HG03066 (cell line): ENCODE results near the gene WDR27.
A peak's percentile ranks its signal among the peaks of the same experiment; 100 is the strongest.
"Not testable (repeated sequence)": the region's sequence is repeated elsewhere in the genome, so short reads cannot be mapped to it uniquely, and the experiment has no call there.

Experiments
- ATAC-seq: cut with Tn5 transposase; IDR thresholded peaks from one replicate; pipeline ENCODE4 v1.9.1; 2021; ENCODE audit warnings: low read depth; ENCODE audit not compliant: unreplicated experiment

Gene WDR27

DNA sequence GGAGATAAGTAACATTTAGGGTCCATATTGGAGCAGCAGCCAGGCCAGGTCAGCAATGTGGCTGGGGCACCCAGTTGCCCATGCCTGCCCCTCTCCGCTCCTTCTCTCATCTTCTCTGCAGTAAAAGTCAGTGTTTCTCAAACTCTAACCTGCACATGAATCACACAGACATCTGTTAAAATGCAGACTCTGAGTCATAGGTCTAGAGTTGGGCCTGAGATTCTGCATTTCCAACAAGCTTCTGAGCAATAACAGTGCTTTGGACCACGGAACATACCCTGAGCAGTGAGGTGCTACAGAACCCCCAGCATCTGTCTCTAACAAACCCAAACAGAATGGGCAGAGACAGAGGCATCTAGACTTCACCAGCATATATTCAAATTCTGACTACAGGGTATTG is 12.3 kb upstream of the WDR27 start:
- ATAC-seq: no peak

DNA sequence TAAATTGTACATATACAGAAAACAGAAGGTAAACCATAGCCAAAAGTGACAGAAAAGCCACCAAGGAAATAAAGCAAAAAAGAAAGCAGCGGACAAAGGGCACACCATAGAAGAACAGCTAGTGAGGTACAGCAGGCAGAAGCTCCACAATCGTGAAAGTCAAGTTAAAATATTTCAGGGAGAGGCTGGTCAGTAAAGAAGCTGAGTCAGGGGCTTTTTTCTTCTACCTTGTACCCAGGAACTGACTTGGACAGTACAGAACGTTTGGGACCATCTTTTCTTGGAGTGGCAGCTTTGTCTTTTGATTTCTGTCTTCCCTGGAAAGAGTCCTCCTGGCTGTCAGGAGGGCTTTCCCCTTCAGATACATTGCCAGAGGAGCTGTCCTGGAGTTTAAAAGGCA is 8.2 kb upstream of the WDR27 start:
- no peak for ATAC-seq

DNA sequence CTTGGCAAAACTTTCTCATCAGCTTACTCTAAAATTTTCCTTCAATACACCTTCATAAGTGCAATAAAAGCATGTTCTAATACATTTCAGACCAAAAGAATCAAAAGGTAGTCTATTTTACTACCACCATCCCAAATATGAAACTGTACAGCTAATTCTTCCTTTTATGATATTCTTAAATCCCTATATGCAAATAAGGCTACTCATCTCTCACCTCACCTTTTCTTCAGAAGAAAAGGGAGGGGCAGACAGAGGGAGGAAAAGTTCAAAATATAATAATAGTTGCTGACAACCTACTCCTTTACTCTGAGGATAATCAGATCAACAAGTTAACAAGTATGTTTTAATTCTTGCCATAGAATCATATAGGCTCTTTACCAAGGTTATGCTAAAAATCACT is 7.5 kb upstream of the WDR27 start:
- ATAC-seq: no peak

DNA sequence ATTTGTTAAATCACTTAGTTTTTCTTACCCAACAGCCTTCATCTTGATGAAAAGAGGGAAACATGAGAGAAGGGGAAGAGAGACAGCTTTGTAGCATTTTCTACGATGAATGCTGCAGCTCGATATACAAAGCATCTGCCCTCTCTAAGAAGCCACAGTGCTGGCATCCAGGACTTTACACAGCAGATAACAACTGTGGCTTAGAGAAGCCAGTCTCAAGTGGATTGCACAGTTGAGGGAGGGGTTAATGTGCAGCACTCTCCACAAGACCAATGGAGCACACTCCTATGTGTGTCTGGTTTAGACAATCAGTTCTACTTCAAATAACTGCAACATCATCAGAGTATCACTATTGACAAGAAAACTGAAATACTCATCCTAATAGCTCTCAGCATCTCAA is 5.9 kb upstream of the WDR27 start:
- no peak for ATAC-seq

DNA sequence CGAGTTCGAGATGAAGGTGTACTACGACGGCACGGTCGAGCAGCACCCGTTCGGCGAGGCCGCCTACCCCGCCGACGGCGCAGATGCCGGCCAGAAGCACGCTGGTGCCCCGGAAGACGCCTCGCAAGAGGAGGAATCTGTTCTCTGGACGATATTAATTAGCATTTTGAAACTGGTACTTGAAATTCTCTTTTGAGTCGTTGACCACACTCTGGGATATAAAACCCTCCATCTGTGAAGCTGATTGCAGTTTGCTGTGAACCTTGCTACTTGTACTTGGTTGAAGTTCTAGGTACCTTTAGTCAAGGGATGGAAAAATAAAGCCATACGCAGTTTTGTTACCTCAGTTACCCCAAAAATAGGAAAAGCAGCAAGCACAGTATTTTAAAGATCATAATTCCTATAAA is 1.0 kb upstream of the WDR27 start:
- ATAC-seq: peak; percentile 13

DNA sequence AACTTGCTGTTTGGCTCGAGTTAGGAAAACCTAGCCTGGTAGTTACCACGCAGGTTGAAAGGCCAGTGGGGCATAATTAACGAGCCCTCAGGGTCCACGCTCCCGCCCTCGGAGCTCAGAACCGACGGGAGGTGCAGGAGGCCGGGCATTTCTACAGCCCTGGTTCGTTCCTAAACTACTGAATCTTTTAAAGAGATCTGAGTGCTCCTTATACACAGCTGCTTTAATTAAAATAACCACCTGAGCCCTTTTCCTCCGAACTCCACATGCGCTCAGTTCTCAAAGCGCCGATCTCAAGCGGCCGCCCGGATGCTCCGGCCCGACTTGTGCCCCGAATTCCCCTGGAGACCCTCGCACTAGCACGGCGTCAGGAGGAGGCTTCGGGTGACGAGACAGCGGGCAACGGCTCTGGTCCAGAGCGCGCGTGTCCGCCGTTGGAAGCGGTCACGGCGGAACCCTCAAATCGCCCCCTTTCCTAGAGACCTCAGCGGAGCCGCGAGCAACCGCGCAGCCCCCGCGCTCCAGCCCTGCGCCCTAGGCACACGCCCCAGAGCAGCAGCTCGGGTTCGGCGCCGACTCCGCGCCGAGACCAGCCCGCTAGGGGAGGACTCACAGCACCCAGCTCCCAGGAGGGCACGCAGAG is 397 bp downstream of the WDR27 start:
- peak; percentile 8 for ATAC-seq

DNA sequence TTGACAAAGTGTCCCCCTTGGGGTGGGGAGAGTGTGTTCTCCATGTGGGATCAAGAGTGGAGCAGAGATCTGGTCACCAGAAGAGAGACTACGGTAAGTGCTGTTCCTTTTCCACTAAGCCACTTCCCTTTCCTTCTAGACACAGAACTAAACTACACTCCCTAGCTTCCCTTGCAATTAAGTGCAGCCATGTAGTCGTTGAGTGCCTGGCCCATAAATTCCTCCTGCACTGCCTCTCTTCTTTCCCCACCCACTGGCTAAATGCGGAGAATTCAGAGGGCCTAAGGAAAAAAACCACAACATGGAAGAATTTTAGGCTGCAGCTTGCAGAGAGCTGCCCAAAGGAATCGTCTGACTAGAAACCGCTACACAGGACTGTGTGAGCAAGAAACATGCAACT is 1.5 kb downstream of the WDR27 start:
- ATAC-seq: no peak

DNA sequence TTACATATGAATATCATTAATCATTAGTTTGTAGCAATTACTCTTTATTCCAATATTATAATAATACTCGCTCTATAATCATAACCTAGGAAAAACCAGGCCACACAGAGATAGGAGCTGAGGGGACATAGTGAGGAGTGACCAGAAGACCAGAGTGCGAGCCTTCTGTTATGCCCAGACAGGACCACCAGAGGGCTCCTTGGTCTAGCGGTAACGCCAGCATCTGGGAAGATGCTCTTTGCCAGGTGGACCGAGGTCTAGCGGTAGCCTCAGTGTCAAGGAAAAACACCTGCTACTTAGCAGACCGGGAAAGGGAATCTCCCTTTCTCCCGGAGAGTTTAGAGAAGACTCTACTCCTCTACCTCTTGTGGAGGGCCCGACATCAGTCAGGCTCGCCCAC is 4.7 kb downstream of the WDR27 start:
- ATAC-seq: not testable (repeated sequence)

DNA sequence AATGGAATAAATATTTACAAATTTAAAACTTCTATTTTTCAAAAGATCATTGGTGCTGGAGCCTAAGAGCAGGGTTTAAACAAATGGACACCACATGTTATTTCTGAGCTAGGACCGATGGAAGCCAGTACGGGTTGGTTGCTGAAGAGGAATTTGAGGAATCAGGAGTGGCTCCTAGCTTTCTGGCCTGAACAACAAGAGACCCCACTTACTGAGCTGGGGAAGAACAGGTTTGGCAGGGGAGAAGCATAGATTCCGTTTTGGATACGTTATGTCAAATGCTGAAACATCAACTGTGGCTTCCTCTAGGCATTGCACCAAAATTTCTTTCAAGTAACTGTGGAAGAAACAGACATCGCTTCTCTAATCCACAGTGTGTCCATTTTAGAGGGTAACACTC is 6.7 kb downstream of the WDR27 start:
- ATAC-seq: no peak

DNA sequence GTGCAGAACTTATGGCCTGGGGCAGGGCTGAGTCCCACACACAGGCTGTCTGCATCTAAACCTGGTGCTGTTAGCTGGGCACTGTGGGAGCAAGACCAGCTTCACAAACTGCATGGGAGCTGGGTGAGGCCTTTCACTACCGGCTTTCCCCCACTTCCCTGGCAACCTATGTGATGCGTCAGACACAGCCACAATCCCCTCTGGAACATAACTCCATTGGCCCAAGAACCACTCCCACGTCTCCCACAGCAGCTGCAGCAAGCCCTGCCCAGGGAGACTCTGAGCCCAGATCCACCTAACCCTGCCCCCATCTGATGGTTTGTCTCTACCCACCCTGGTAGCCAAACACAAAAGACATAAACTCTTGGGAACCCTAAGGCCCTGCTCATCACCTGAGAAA is 9.3 kb downstream of the WDR27 start:
- ATAC-seq: no peak

DNA sequence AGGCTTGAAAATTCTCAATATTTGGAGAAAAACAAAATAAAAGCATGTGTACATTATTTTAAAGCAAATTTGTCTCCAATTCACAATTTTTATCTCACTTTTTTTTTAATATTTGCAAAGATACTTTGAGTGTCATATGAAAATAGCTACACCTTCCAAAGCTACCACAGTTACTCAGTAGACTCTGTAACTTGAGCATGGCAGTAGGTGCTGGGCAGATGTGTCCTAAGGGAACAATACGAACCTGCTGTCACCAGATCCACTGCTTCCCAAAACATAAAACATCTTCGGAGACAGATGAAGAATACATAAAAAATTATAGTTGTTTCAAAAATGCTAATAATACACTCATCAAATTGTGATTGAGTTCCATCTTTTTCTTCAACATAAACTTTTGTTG is 10.6 kb downstream of the WDR27 start:
- ATAC-seq: no peak

DNA sequence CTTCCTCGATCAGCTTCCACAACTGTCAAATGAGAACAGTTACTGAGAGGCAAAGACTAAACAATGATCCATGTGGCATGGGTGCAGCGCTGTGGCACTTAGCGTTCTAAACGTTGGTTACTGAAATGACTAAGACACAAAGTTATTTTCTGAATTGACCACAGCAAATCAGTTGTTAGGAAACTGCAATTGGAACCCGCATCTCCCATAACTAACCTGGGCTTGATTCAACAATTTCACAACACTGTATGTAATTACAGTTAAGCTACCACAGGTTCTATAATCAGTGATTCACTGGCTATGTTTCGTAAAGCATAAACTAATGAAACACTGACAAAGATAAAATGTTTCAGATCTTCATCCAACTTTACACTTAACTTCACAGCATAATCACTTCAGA is 12.5 kb downstream of the WDR27 start:
- ATAC-seq: no peak

DNA sequence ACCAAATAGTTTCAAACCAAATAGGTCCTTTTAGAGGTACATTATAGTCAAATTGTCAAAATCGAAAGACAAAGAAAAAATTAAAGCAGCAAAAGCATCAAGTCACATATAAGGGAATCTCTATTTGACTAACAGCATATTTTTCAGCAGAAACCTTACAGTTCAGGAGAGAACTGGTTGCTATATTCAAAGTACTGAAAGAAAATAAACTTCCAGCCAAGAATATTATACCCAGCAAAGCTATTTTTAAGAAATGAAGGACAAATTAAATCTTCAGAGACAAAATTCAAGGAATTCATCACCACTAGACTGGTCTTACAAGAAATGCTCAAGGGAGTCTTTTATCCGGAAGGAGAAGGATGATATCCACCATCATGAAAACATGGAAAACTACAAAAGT is 16.0 kb downstream of the WDR27 start:
- no peak for ATAC-seq

DNA sequence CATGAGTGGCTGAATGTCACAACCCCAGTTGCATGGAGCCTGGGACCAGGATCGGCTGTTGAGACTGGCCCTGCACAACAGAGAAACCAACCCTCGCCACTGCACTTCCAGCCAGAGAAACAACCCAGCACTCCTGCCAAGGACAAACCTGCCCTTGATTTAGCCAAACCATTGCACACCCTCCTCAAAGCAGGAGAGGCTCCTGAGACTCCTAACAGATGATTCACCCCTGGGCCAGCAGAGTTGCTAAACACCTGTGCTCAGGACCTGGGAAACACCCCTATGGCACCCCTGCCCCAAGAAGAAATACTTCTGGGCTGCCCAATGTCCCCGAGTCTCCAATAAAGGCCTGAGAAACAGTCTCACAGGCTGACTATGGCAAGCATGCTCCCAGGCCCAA is 17.8 kb downstream of the WDR27 start:
- no peak for ATAC-seq

DNA sequence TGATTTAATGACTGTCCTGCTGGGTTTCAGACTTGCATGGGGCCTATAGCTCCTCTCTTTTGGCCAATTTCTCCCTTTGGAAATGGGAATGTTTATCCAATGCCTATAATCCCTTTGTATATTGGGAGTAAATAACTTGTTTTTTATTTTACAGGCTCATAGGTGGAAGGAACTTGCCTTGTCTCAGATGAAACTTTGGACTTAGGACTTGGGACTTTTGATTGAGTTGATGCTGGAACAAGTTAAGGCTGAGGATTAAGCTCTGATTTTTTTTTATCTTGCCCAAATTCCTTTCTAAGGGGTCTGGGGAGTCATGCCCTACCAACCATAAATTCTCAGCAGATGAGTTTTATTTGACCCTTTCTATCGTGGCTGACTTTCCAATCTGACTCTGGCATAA is 23.5 kb downstream of the WDR27 start:
- no peak for ATAC-seq

DNA sequence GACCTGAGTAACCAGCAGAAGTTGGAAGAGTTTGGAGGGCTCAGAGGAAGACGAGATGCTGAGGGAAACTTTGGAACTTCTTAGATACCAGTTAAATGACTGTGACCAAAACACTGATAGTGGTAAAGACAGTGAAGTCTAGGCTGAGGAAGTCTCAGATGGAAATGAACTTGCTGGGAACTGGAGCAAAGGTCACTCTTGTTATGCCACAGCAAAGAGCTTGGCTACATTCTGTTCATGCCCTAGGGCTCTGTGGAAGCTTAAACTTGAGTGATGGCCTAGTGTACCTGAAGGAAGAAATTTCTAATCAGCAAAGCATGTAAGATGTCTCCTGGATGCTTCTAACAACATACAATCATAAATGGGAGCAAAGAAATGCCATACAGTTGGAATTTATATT is 24.7 kb downstream of the WDR27 start:
- no peak for ATAC-seq

DNA sequence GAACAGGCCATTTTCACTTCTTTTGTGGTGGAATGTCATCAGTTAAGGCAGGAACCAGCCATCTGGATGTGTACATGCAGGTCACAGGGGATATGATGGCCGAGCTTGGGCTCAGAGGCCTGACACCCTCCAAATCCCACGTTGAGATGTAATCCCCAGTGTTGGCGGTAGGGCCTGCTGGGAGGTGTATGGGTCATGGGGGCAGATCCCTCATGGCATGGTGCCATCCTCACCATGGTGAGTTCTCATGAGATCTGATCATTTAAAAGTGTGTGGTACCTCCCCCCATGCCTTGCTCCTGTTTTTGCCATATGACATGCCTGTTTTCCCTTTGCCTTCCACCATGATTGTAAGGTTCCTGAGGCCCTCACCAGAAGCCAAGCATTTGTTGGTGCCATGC is 26.8 kb downstream of the WDR27 start:
- no peak for ATAC-seq

DNA sequence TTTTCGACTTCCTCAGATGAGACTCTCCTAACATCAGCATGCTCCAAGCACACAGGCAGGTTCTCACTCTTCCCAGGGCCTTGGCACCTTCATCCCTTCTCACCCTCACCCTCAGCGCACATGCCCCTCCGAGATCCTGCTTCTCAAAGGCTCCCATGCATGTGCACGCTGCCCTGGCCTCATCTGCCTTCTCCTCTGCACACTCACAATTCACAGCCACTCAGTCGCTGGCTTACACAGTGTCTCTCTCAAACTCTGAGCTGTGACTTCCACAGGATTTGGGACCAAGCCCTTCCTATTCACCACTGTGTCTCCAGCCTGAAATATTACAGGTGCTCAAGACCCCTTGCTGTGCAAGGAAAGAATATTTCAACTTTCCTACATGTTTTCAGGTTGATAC is 30.3 kb downstream of the WDR27 start:
- ATAC-seq: no peak

DNA sequence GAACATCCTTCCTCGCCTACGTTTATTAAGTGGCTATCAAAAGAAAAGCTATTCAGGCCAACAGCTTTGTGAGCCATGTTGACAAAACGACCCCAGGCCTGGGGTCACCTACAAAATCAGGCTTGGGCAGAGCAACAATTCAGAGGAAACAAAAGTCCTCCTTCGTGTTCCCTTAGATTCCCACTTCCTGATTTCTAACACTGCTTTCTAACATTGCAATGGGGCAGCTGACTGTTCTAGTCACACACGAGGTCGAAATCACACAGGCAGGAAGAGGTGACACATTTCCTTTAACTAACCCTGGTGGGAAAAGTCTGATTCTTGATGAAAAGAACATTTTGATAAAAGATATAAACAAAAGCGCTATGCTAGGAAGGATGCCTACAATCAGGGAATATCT is 31.9 kb downstream of the WDR27 start:
- ATAC-seq: no peak

DNA sequence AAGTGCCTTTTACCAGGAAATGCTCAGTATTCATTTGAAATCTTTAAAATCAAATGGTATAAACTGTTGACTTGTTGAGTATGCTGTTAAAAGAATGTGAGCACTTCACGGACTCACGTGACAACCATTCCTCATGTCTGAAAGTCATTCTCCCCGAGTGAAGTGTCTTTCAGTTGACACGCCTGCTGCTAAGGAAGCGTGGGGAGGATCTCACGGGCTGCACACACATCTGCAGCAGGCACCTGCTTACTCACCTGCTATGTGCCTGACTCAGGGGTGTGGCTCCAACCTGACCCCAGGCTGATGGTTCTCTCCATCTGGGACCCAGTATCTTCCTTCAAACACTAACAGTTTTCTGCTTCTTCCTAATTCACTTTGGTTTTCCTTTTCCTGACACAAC is 32.7 kb downstream of the WDR27 start:
- ATAC-seq: no peak

DNA sequence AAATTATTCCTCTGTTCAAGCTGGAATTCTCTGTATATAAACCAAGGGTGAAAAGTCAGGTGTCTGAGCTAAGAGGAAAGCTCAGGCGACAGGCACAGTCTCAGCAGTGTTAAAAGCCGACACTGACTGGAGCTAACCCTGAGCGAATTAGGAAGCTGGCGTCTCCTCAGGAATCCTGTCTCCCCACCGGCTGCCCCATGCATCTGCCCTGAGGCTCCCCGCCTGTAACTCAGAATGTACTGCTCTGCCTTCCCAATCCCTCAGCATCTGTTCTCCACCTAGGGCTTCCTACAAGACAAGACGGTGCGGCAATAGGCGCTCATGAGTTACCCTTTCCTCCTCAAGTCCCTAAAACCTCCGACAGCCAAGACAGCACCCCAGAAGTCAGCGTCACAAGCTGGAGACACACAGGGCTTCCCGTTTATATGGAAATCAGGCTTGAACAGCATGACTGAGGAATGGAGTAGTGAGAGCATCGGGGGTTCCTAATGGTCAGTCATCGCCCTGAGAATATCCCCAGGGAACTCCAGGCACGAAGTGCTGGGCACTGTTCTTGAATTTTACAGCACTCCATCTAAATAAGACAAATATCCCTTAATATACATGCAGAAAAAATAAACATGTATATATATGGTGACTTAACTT is 33.5 kb downstream of the WDR27 start:
- no peak for ATAC-seq

DNA sequence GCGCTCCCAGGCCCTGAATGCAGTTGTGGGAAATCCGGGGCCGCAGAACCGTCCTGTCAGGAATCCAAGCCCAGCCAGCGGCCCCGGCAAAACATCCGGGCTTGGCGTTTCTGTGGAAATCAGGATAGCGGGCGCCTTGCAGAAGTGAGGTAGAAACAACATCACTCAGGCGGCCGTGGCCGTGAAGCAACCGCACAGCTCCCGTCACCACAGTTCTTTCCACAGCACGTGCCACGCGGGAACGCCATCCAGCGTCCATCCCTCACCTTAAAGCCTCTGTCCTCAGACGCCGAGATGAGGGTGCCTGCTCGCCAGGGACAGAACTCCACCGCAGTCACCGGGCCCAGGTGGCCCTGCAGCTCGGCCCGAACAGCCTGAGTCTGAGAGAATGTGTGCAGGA is 34.1 kb downstream of the WDR27 start:
- ATAC-seq: no peak

DNA sequence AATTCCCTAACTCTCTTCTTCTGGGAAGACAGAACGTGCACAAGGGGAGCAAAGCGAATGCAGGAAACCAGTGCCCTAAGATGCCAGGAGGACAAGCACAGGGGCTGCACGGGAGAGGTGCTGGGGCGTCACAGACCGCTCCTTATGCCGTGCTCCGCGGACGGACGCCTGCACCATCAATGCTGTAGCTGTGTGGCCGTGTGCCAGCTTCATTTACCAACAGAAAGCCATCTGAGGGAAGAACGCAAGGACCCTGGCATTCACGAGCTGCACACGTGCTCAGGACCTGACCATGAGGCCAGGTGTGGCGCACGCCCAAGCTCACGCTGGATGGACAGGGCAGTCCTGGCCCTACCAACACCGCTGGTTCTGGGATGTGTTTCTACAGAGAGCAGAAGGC is 35.4 kb downstream of the WDR27 start:
- ATAC-seq: no peak
